GM12872 (cell line): ENCODE results near the gene FHOD3.

Source experiments
- TF ChIP-seq, protein P1 (sequence below): IDR thresholded peaks from 3 replicates; pipeline ENCODE4 v1.5.1; 2011; ENCODE audit warnings: low read depth, mild to moderate bottlenecking, low read length, moderate library complexity; ENCODE audit not compliant: insufficient read depth

The FHOD3 gene

GRCh38 chr18:36700955-36701354 is 403.4 kb downstream of the FHOD3 start:
- TF ChIP-seq, protein P1, sequence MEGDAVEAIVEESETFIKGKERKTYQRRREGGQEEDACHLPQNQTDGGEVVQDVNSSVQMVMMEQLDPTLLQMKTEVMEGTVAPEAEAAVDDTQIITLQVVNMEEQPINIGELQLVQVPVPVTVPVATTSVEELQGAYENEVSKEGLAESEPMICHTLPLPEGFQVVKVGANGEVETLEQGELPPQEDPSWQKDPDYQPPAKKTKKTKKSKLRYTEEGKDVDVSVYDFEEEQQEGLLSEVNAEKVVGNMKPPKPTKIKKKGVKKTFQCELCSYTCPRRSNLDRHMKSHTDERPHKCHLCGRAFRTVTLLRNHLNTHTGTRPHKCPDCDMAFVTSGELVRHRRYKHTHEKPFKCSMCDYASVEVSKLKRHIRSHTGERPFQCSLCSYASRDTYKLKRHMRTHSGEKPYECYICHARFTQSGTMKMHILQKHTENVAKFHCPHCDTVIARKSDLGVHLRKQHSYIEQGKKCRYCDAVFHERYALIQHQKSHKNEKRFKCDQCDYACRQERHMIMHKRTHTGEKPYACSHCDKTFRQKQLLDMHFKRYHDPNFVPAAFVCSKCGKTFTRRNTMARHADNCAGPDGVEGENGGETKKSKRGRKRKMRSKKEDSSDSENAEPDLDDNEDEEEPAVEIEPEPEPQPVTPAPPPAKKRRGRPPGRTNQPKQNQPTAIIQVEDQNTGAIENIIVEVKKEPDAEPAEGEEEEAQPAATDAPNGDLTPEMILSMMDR = no peak

GRCh38 chr18:36702401-36703013 is 405.0 kb downstream of the FHOD3 start:
- TF ChIP-seq, protein P1 = no peak

GRCh38 chr18:36704156-36704555 is 406.6 kb downstream of the FHOD3 start:
- TF ChIP-seq, protein P1 = no peak

DNA sequence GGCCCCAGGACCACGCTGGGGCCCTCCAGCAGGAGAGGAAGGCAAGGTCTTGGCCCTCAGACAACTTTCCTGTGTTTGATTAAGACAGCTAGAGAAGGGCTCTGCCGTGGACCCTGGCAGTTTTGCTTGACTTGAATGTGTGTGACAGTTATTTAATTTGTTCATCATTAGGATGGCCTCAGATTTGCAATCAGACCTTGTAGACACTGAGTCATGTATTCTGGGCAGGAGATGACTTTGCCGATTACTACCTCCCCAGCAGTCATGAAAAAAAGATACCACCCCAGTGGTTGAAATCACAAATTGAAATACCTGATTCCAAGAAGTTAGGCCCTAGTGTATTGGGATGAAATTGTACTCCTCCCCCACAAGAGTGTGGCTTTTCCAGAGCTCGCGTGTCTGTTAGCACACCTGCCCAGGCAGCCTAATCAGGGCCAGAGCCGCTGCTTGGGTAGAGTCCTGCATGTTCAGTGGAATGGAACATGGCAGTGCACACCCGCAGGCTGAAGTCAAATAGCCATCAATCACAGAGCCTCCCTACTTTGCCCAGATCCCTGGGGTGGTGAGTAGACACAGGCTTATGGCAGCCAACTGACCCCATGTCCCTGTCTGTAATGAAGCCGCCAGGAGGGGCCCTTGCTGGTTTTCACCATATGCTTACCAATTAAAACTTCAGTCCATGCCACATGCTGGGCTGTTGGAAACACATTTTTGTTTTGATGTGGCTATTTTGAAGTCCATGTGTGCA is 408.8 kb downstream of the FHOD3 start:
- TF ChIP-seq, protein P1 = no peak

DNA sequence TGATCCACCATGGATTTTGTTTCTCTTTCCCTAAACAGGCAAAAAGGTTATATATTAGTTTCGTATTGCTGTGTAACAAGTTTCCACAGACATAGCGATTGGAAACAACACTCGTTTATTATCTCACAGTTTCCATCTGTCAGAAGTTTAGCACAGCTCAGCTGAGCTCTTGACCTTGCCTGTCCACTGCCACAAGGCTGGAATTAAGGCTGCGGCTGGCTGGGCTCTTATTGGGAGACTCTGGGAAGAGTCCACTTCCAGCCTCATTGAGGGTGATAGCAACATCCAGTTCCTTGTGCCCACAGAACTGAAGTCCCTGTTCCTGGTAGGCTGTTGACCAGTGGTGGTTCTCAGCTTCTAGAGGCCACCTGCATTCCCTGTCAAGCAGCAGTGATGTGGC is 410.9 kb downstream of the FHOD3 start:
- TF ChIP-seq, protein P1 = no peak

GRCh38 chr18:36709315-36709714 is 411.8 kb downstream of the FHOD3 start:
- TF ChIP-seq, protein P1 = no peak

- TF ChIP-seq, protein P1 = no peak
These were observed 413.7 kb downstream of the FHOD3 start for GRCh38 chr18:36711014-36711725.
